Measurements from ENCODE around the gene TBCEL.

TBCEL gene

DNA sequence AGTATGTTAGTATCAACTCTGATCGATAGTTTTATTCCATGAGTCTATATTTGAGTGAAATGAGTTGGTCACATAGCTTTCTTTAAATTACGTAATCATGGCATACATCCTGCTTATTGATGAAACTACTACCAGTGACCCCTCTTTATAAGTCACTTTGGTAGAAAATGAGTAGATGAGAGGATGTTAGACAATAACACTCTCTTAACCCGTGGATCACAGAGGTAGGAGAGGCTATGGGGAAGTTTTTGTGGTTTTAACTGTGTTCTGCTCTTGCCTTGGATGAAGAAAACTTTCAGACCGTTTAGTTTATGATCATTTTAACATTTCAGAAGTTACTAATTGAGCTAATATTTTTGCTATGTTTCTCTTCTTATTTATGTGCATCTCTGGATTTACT, 34.0 kb downstream of the TBCEL start:
- no peak for TF ChIP-seq CTCF (IDR thresholded peaks at IDR 0.05; ENCODE audit: low read depth, low read length, missing control alignments)
- no peak overlapping the region for H3K4me3 ChIP-seq (ENCODE audit: low read depth, low read length)
- no peak for DNase-seq (ENCODE audit: low read depth)

GRCh38 chr11:121058941-121059340, 35.0 kb downstream of the TBCEL start:
- no peak overlapping the region for H3K4me3 ChIP-seq (ENCODE audit: low read depth, low read length)
- no peak for TF ChIP-seq CTCF (IDR thresholded peaks at IDR 0.05; ENCODE audit: low read depth, low read length, missing control alignments)
- DNase-seq (ENCODE audit: low read depth) = no peak

DNA sequence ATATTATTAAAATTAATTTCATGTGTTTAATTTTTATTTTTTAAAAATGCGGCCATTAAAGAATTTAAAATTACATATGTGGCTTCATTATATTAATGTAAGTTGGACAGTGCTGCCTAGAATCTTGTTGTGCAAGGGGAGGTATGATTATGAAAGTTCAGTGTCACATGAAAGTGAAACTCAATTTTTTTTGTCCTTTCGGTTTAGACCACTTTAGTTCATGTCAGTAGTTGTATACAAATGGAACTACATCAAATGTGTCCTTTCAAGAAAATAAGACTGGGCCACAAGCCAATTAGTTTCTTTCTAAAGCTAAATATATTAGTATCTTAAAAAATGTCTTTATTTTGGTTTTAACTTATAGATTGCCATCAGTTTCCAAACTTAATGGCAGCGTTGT, 35.7 kb downstream of the TBCEL start:
- H3K4me3 ChIP-seq (ENCODE audit: low read depth, low read length) = no peak overlapping the region
- no peak for TF ChIP-seq CTCF (IDR thresholded peaks at IDR 0.05; ENCODE audit: low read depth, low read length, missing control alignments)
- DNase-seq (ENCODE audit: low read depth) = peak; percentile 75

GRCh38 chr11:121063728-121064127, 39.8 kb downstream of the TBCEL start:
- H3K4me3 ChIP-seq (ENCODE audit: low read depth, low read length) = no peak overlapping the region
- TF ChIP-seq CTCF (IDR thresholded peaks at IDR 0.05; ENCODE audit: low read depth, low read length, missing control alignments) = peak; percentile 27
- no peak for DNase-seq (ENCODE audit: low read depth)

GRCh38 chr11:121066623-121067022, 42.7 kb downstream of the TBCEL start:
- no peak for DNase-seq (ENCODE audit: low read depth)

GRCh38 chr11:121067026-121067425, 43.1 kb downstream of the TBCEL start:
- no peak overlapping the region for H3K4me3 ChIP-seq (ENCODE audit: low read depth, low read length)
- no peak for TF ChIP-seq CTCF (IDR thresholded peaks at IDR 0.05; ENCODE audit: low read depth, low read length, missing control alignments)
- no peak for DNase-seq (ENCODE audit: low read depth)

More at GRCh38 chr11:121066623-121067022, 42.7 kb downstream of the TBCEL start:
- H3K4me3 ChIP-seq (ENCODE audit: low read depth, low read length) = no peak overlapping the region
- TF ChIP-seq CTCF (IDR thresholded peaks at IDR 0.05; ENCODE audit: low read depth, low read length, missing control alignments) = no peak

- DNase-seq (ENCODE audit: low read depth) = no peak
- no peak for TF ChIP-seq CTCF (IDR thresholded peaks at IDR 0.05; ENCODE audit: low read depth, low read length, missing control alignments)
These were observed 43.6 kb downstream of the TBCEL start for GRCh38 chr11:121067453-121067852.

More at GRCh38 chr11:121067453-121067852, 43.6 kb downstream of the TBCEL start:
- no peak overlapping the region for H3K4me3 ChIP-seq (ENCODE audit: low read depth, low read length)
